GM18519 (cell line): ENCODE results near the gene MAGI2.

Experiments used
- ATAC-seq: cut with Tn5 transposase; IDR thresholded peaks from one replicate; pipeline ENCODE4 v1.9.1; 2021; ENCODE audit warnings: mild to moderate bottlenecking, moderate library complexity; ENCODE audit not compliant: unreplicated experiment, low FRiP score

Gene MAGI2

GRCh38 chr7:78406531-78406930 lies 1046.9 kb downstream of the MAGI2 start:
- ATAC-seq: no peak

GRCh38 chr7:78402096-78402495 lies 1051.4 kb downstream of the MAGI2 start:
- no peak for ATAC-seq

GRCh38 chr7:78400038-78400437 lies 1053.4 kb downstream of the MAGI2 start:
- no peak for ATAC-seq

GRCh38 chr7:78399033-78399769 lies 1054.3 kb downstream of the MAGI2 start:
- ATAC-seq: no peak

GRCh38 chr7:78398576-78398975 lies 1054.9 kb downstream of the MAGI2 start:
- ATAC-seq: no peak

- ATAC-seq: no peak
Observed at GRCh38 chr7:78398081-78398480, 1055.4 kb downstream of the MAGI2 start.

- ATAC-seq: no peak
Observed at GRCh38 chr7:78396210-78396609, 1057.3 kb downstream of the MAGI2 start.

GRCh38 chr7:78395298-78396036 lies 1058.0 kb downstream of the MAGI2 start:
- no peak for ATAC-seq

- no peak for ATAC-seq
Observed at GRCh38 chr7:78389022-78389421, 1064.4 kb downstream of the MAGI2 start.

- ATAC-seq: no peak
Observed at GRCh38 chr7:78386520-78386919, 1066.9 kb downstream of the MAGI2 start.

GRCh38 chr7:78383096-78383880 lies 1070.2 kb downstream of the MAGI2 start:
- ATAC-seq: no peak

- ATAC-seq: no peak
Observed at GRCh38 chr7:78379148-78379547, 1074.3 kb downstream of the MAGI2 start.

- ATAC-seq: no peak
Observed at GRCh38 chr7:78377532-78377931, 1075.9 kb downstream of the MAGI2 start.

- ATAC-seq: no peak
Observed at GRCh38 chr7:78370936-78371335, 1082.5 kb downstream of the MAGI2 start.

GRCh38 chr7:78368771-78369170 lies 1084.7 kb downstream of the MAGI2 start:
- no peak for ATAC-seq

GRCh38 chr7:78367280-78367773 lies 1086.1 kb downstream of the MAGI2 start:
- no peak for ATAC-seq

GRCh38 chr7:78363866-78364265 lies 1089.6 kb downstream of the MAGI2 start:
- no peak for ATAC-seq

GRCh38 chr7:78359836-78360235 lies 1093.6 kb downstream of the MAGI2 start:
- no peak for ATAC-seq

GRCh38 chr7:78357709-78358108 lies 1095.8 kb downstream of the MAGI2 start:
- ATAC-seq: no peak

GRCh38 chr7:78355834-78356233 lies 1097.6 kb downstream of the MAGI2 start:
- no peak for ATAC-seq

- no peak for ATAC-seq
Observed at GRCh38 chr7:78350926-78351325, 1102.5 kb downstream of the MAGI2 start.
